SU-DHL-6 (cell line): Measurements from ENCODE around the gene NFYC.

Experiments used
- EZH2phosphoT487 ChIP-seq: fragments of 200-600 bp; sonication (generic), shearing (Covaris generic); conservative IDR thresholded peaks from 2 replicates; pipeline ENCODE4 v1.6.1; 2018; ENCODE audit warnings: mild to moderate bottlenecking, antibody characterized with exemption, low read length, moderate library complexity, mixed read lengths
- TF ChIP-seq, protein P1 (sequence below): fragments of 200-600 bp; sonication (generic); IDR thresholded peaks from one replicate; pipeline ENCODE4 v1.5.1; 2017; ENCODE audit warnings: antibody characterized with exemption, mild to moderate bottlenecking, low read length, moderate library complexity; ENCODE audit not compliant: insufficient read depth, poor library complexity, severe bottlenecking

DNA sequence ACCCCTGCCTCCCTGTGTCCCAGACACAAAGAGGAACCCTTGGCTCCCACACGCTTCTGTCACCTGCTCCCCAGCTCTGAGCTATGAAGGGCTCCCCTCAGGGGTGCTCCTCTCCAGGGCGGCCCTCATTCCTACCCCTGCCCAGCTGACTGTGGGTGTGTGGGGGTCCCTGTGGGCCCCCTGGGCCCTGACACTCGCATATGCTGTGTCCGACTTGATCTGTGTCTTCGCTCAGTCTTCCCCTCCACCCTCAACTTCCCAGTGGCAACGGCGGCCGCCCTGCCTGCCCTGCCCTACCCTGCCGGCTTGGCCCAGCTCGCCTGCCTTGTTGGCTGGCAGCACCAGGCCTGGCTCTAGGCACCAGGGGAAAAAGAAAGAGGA is 93.3 kb downstream of the NFYC start:
- TF ChIP-seq, protein P1, sequence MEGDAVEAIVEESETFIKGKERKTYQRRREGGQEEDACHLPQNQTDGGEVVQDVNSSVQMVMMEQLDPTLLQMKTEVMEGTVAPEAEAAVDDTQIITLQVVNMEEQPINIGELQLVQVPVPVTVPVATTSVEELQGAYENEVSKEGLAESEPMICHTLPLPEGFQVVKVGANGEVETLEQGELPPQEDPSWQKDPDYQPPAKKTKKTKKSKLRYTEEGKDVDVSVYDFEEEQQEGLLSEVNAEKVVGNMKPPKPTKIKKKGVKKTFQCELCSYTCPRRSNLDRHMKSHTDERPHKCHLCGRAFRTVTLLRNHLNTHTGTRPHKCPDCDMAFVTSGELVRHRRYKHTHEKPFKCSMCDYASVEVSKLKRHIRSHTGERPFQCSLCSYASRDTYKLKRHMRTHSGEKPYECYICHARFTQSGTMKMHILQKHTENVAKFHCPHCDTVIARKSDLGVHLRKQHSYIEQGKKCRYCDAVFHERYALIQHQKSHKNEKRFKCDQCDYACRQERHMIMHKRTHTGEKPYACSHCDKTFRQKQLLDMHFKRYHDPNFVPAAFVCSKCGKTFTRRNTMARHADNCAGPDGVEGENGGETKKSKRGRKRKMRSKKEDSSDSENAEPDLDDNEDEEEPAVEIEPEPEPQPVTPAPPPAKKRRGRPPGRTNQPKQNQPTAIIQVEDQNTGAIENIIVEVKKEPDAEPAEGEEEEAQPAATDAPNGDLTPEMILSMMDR: no peak
- TF ChIP-seq EZH2phosphoT487: no peak
